HL-60/S4 treated with retinoic acid at 250 ng/mL for 4 days and 3 days (cell line): ENCODE measurements around the gene EFHD2.
"Not testable (repeated sequence)": the region's sequence is repeated elsewhere in the genome, so short reads cannot be mapped to it uniquely, and the experiment has no call there.

Source experiments
- in situ Hi-C: fragments of 300-500 bp; cut with MboI; formaldehyde crosslinking; loops from 2 replicates; pipeline ENCODE4 v1.7.0; 2022; ENCODE audit warnings: low sequenced_read_pairs

EFHD2 gene

GRCh38 chr1:15469821-15470448 is 60.2 kb downstream of the EFHD2 start:
- in situ Hi-C loops = not testable (repeated sequence)

- in situ Hi-C loops = not testable (repeated sequence)
Measured at GRCh38 chr1:15471067-15471466, 61.4 kb downstream of the EFHD2 start.

- in situ Hi-C loops = not testable (repeated sequence)
Measured at GRCh38 chr1:15471723-15472122, 62.0 kb downstream of the EFHD2 start.

- in situ Hi-C loops = no loop called here
Measured at GRCh38 chr1:15472587-15472986, 62.9 kb downstream of the EFHD2 start.

- in situ Hi-C loops = no loop called here
Measured at GRCh38 chr1:15475752-15476314, 66.1 kb downstream of the EFHD2 start, which contains the start of gene CELA2B. TSS of gene CELA2B (plus strand) at chr1:15476104. CDS start at chr1:15476126, 22 bp downstream.

GRCh38 chr1:15476927-15477326 is 67.2 kb downstream of the EFHD2 start:
- in situ Hi-C loops = no loop called here

- in situ Hi-C loops = no loop called here
Measured at GRCh38 chr1:15477646-15478212, 68.0 kb downstream of the EFHD2 start.
